A549 (cell line): ENCODE data around the gene GPHB5. TPM values are rescaled to one million over a fixed set of nuclear protein-coding genes. Genes with fewer than 3 reads are reported as not detected.

Experiments
- ATAC-seq, 2 experiments: fragments of 200-7000 bp in 1 of 2; fragments of >200 bp in 1 of 2; cut with Nextera tagmentation in 1 of 2; cut with Tn5 transposase in 1 of 2; 3 replicates each; pipeline versions ENCODE4 v1.8.0 to v1.9.1; 2018 to 2020; ENCODE audit warnings: mild to moderate bottlenecking in 1 of 2, moderate library complexity in 1 of 2
- CTCF ChIA-PET: fragments of 300-600 bp; sonication (Branson Sonifier 250); formaldehyde crosslinking; extraction: SDS; loops from one replicate; lab custom pipeline; 2021; ENCODE audit warnings: antibody characterized with exemption, inconsistent platforms; lab: Yijun Ruan, JAX
- POLR2A ChIA-PET: fragments of 350-600 bp; formaldehyde crosslinking; extraction: SDS; loops from one replicate; lab custom pipeline; 2021; ENCODE audit warnings: antibody characterized with exemption, inconsistent platforms; lab: Yijun Ruan, JAX
- DNase-seq, 2 experiments: peaks; one replicate each; pipeline versions ENCODE4 v3.0.0 to v3.0.0-alpha.2; 2011 to 2016; ENCODE audit warnings: low read depth in 1 of 2, low spot score in 1 of 2
- FAIRE-seq: peaks from 2 replicates; lab custom pipeline; 2011; peaks lifted over from hg19 to GRCh38; lab: Jason Lieb, UNC
- H3K27ac ChIP-seq, 2 experiments: fragments of >200 bp; sonication (Bioruptor Twin); formaldehyde crosslinking; 3 replicates each; pipeline ENCODE4 v1.5.1; 2016 to 2017
- H3K4me1 ChIP-seq: fragments of >200 bp; sonication (Bioruptor Twin); formaldehyde crosslinking; 3 replicates; pipeline ENCODE4 v1.6.1; 2016
- H3K4me2 ChIP-seq: fragments of >200 bp; sonication (Bioruptor Twin); formaldehyde crosslinking; 3 replicates; pipeline ENCODE4 v1.6.1; 2016
- H3K4me3 ChIP-seq: fragments of >200 bp; sonication (Bioruptor Twin); formaldehyde crosslinking; 3 replicates; pipeline ENCODE4 v1.5.1; 2016
- H3K9me3 ChIP-seq: fragments of >200 bp; sonication (Bioruptor Twin); formaldehyde crosslinking; 3 replicates; pipeline ENCODE4 v1.6.1; 2016
- CTCF ChIP-seq: fragments of >200 bp; sonication (Bioruptor Twin); formaldehyde crosslinking; IDR thresholded peaks from 3 replicates; pipeline ENCODE4 v1.5.1; 2016
- EHMT2 ChIP-seq: fragments of 200-600 bp; sonication (generic); IDR thresholded peaks from 2 replicates; pipeline ENCODE4 v1.6.1; 2016; ENCODE audit warnings: antibody characterized with exemption, low read depth, mild to moderate bottlenecking, moderate library complexity
- ELK1 ChIP-seq: fragments of 150-350 bp; IDR thresholded peaks from 2 replicates; pipeline ENCODE4 v1.6.1; 2014; ENCODE audit warnings: low read depth, mild to moderate bottlenecking, low read length
- ESRRA ChIP-seq: fragments of 150-350 bp; IDR thresholded peaks from 2 replicates; pipeline ENCODE4 v1.6.1; 2014; ENCODE audit warnings: mild to moderate bottlenecking, low read length, borderline replicate concordance
- FOSB ChIP-seq: fragments of 250-450 bp; sonication (Bioruptor Pico); IDR thresholded peaks from 2 replicates; pipeline ENCODE4 v1.5.0; 2020; ENCODE audit warnings: mild to moderate bottlenecking, moderate library complexity
- FOSL2 ChIP-seq, 2 experiments: fragments of 450-650 bp in 1 of 2; fragments of >200 bp in 1 of 2; sonication (Bioruptor Twin) in 1 of 2; formaldehyde crosslinking; IDR thresholded peaks; 2 replicates each; pipeline versions ENCODE4 v1.5.0 to v1.6.1; 2016 to 2020; ENCODE audit warnings: mild to moderate bottlenecking in 1 of 2, moderate library complexity in 1 of 2
- FOXS1 ChIP-seq: fragments of 250-450 bp; sonication (Bioruptor Pico); IDR thresholded peaks from 2 replicates; pipeline ENCODE4 v1.5.0; 2020; ENCODE audit warnings: mild to moderate bottlenecking, moderate library complexity
- GATA3 ChIP-seq: IDR thresholded peaks from 2 replicates; pipeline ENCODE4 v1.6.1; 2012; ENCODE audit warnings: borderline replicate concordance
- HMGXB4 ChIP-seq: fragments of 250-450 bp; sonication (Bioruptor Pico); IDR thresholded peaks from 2 replicates; pipeline ENCODE4 v1.5.0; 2021; ENCODE audit warnings: mild to moderate bottlenecking, moderate library complexity, borderline replicate concordance
- KDM1A ChIP-seq: fragments of 200-600 bp; sonication (generic); IDR thresholded peaks from 2 replicates; pipeline ENCODE4 v1.6.1; 2016; ENCODE audit warnings: low read depth, mild to moderate bottlenecking
- KDM5A ChIP-seq: fragments of 200-600 bp; sonication (generic); IDR thresholded peaks from 2 replicates; pipeline ENCODE4 v1.6.1; 2016; ENCODE audit warnings: antibody characterized with exemption, mild to moderate bottlenecking
- NFE2L2 ChIP-seq: fragments of 150-350 bp; conservative IDR thresholded peaks from 2 replicates; pipeline ENCODE4 v1.6.1; 2014; ENCODE audit warnings: low read length
- NR3C1 ChIP-seq: fragments of >200 bp; sonication (Bioruptor Twin); formaldehyde crosslinking; IDR thresholded peaks from 3 replicates; pipeline ENCODE4 v1.6.1; 2017
- PBX3 ChIP-seq: IDR thresholded peaks from 2 replicates; pipeline ENCODE4 v1.6.1; 2012
- POLR2A ChIP-seq: IDR thresholded peaks from 2 replicates; pipeline ENCODE4 v1.6.1; 2012; ENCODE audit warnings: mild to moderate bottlenecking, low read length
- TFCP2L1 ChIP-seq: fragments of 250-450 bp; sonication (Bioruptor Pico); IDR thresholded peaks from 2 replicates; pipeline ENCODE4 v1.5.0; 2021; ENCODE audit warnings: mild to moderate bottlenecking
- ZC3H11A ChIP-seq: fragments of 450-650 bp; IDR thresholded peaks from 2 replicates; pipeline ENCODE4 v1.6.1; 2014; ENCODE audit warnings: antibody characterized with exemption, mild to moderate bottlenecking
- ZFP36 ChIP-seq: fragments of 450-650 bp; IDR thresholded peaks from 2 replicates; pipeline ENCODE4 v1.6.1; 2014; ENCODE audit warnings: borderline replicate concordance; ENCODE audit not compliant: partially characterized antibody
- ZNF302 ChIP-seq: fragments of 250-450 bp; sonication (Bioruptor Pico); IDR thresholded peaks from 2 replicates; pipeline ENCODE4 v1.9.0; 2021; ENCODE audit warnings: inconsistent platforms, mild to moderate bottlenecking, moderate library complexity
- ZSCAN20 ChIP-seq: fragments of 250-450 bp; sonication (Bioruptor Pico); IDR thresholded peaks from 2 replicates; pipeline ENCODE4 v1.8.0; 2022; ENCODE audit warnings: mild to moderate bottlenecking, moderate library complexity
- WGBS: methylation state at CpG from one replicate; pipeline ENCODE4 v1.1.6; 2017; ENCODE audit errors: missing lambda C conversion rate; 5-methylcytosine and 5-hydroxymethylcytosine counted together
- polyA plus RNA-seq, 4 experiments: library from polyadenylated mRNA; depleted of rRNA in 3 of 4; stranded (reverse); fragments of >200 nt; fragmentation: RNase III in 1 of 4; extraction: RNeasy Plus Mini Kit Qiagen cat#74134 plus additional on column Dnase treatment in 1 of 4; gene quantifications; 2 replicates in 3 of 4; 3 replicates in 1 of 4; pipeline ENCODE4 v1.2.3, GENCODE V29; 2011 to 2017

The GPHB5 gene
- polyA plus RNA-seq, 2 of the 4 experiments (the other 2 are of a cell fraction): not detected

- no peak for FAIRE-seq
- Histone ChIP-seq H3K4me1 (no peaks in the 10 kb centered on the region), H3K27ac (no peak overlapping the region), H3K9me3 (no peaks in the 10 kb centered on the region), H3K4me3 (no peak overlapping the region), H3K4me2 (no peak overlapping the region)
- 2% methylated on average over 3 of the region's 3 CpGs for WGBS
- ATAC-seq: no peak
- no peak for DNase-seq
- ChIA-PET POLR2A (no interaction called here), CTCF (interaction anchor here (1.8 kb wide), 1 partner anchor 10 kb away, joined by 9 read pairs; no protein-coding TSS in a partner anchor)
- no peak for TF ChIP-seq CTCF
- TF ChIP-seq ZC3H11A: no peak
- no peak for TF ChIP-seq EHMT2
- TF ChIP-seq KDM5A: no peak
- no peak for TF ChIP-seq GATA3
- no peak for TF ChIP-seq TFCP2L1 (CRISPR knock-in tag)
- TF ChIP-seq FOXS1 (CRISPR knock-in tag): no peak
- TF ChIP-seq PBX3: no peak
- TF ChIP-seq ZNF302 (CRISPR knock-in tag): no peak
- TF ChIP-seq HMGXB4 (CRISPR knock-in tag): no peak
- no peak for TF ChIP-seq NR3C1
- no peak for TF ChIP-seq FOSL2 (IDR thresholded peaks at IDR 0.05)
- TF ChIP-seq FOSL2 (CRISPR knock-in tag; IDR thresholded peaks at IDR 0.05): no peak
- TF ChIP-seq POLR2A: no peak
These were observed 51.6 kb downstream of the GPHB5 start for GRCh38 chr14:63267171-63267570.

GRCh38 chr14:63266106-63266505 lies 52.6 kb downstream of the GPHB5 start:
- Histone ChIP-seq H3K4me3 (no peak overlapping the region), H3K9me3 (no peaks in the 10 kb centered on the region), H3K4me1 (no peaks in the 10 kb centered on the region), H3K27ac (no peak overlapping the region), H3K4me2 (no peak overlapping the region)
- ATAC-seq: no peak
- ChIA-PET CTCF (interaction anchor here (1.0 to 1.8 kb wide), 2 partner anchors 11 to 1103 kb away, joined by 3 to 9 read pairs; no protein-coding TSS in a partner anchor), POLR2A (no interaction called here)
- FAIRE-seq: no peak
- no peak for TF ChIP-seq ELK1
- TF ChIP-seq CTCF: no peak
- TF ChIP-seq KDM1A: no peak
- no peak for TF ChIP-seq ZSCAN20 (CRISPR knock-in tag)
- no peak for TF ChIP-seq GATA3
- TF ChIP-seq PBX3: no peak
- TF ChIP-seq ESRRA: no peak
- TF ChIP-seq ZFP36: no peak
- no peak for TF ChIP-seq NFE2L2
- no peak for TF ChIP-seq FOSB (CRISPR knock-in tag)
- no peak for TF ChIP-seq ZNF302 (CRISPR knock-in tag)
- 7% methylated on average over 1 of the region's 1 CpG for WGBS
- DNase-seq: no peak
